GM21619 (cell line): Measurements from ENCODE around the gene NCOR1.
A peak's percentile ranks its signal among the peaks of the same experiment; 100 is the strongest.
"Not testable (repeated sequence)": the region's sequence is repeated elsewhere in the genome, so short reads cannot be mapped to it uniquely, and the experiment has no call there.

Source experiments
- ATAC-seq: cut with Tn5 transposase; IDR thresholded peaks from one replicate; pipeline ENCODE4 v1.9.1; 2021; ENCODE audit not compliant: unreplicated experiment

NCOR1 gene

DNA sequence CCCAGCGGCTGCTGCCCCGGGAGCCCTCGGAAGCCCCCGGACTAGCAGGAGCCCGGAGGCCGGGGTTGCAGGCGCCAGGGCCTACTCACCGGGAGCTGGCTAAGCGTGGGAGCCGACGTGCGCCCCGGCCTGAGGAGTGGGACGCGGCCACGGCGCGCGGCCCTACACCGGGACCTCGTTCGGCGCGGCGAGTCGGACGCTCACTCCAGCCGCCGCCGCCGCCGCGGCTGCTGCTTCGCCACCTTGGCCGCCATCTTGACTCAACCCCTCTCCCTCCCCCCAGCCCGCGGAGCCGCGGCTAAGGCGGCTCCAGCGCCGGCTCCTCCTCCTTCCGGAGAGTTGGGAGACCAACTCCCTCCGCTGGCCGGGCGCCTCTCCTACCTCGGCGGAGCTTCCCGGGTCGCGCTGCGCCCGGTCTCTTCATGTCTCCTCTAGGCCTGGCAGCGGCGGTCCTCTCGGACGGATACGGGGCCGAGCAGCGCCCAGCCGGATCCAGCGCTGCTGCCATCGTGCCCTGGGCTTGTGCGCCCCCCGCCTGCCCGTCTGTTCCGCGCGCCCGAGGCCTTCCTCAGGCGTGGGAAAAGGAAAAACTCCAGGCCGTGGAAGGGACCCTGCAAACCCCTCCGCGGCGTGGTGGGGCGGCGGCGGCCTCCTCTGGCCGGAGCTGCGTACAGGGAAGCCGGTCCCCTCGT, at the start of gene NCOR1:
Gene NCOR1, minus strand, starts transcription at position 262 of the 692 bp plus-strand sequence. CDS start 20,965 bp downstream, outside the sequence.
- ATAC-seq = peak; percentile 69

DNA sequence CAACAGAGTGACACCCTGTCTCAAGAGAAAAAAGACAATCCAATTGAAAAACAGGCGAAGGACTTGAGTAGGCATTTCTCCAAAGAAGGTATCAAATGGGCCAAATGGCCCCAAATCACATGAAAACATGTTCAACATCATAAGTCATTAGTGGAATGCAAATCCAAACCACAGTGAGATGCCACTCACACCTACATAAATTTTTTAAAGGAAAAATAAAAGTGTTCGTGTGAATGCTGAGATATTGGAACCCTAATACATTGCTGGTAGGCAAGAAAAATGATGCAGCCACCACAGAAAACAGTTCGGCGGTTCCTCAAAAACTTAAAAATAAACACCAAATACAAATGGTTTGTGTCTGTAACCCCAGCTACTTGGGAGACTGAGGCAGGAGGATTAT, 46.9 kb upstream of the NCOR1 start:
- ATAC-seq = no peak

DNA sequence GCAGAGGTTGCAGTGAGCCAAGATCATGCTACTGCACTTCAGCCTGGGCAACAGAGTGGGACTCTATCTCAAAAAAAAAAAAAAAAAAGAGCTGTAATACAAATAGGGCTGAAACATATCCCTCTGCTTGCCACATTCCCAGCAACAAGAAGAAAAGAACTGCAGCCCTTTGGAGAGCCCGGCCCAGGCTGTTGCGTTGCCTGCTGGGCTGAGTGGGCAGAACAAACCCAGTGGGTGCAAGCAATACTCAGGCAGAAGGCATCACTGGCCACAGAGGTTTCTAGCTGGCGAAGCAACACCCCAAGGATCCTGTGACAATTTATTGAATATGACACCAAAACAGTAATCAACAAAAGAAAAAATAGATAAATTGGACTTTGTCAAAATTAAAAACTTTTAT, 45.7 kb upstream of the NCOR1 start:
- no peak for ATAC-seq

DNA sequence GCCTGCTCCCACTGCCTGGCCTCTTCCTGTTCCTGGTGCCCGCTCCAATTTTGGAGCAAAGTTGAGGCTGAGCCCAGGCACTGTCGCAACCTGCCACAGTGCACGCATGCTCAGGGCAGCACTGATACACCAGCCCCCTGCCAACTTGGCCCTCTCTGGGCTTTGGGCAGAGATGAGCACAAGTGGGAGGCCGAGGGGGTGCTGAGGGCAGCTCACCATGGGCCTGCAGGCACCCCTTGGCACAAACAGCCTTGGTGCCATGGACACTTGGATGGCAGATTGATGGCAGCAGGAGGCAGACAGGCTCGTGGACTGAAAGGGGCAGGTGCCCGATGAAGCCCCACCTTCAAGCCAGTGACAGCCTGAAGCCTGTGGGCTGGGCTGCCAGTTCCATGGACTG, 44.6 kb upstream of the NCOR1 start:
- no peak for ATAC-seq

DNA sequence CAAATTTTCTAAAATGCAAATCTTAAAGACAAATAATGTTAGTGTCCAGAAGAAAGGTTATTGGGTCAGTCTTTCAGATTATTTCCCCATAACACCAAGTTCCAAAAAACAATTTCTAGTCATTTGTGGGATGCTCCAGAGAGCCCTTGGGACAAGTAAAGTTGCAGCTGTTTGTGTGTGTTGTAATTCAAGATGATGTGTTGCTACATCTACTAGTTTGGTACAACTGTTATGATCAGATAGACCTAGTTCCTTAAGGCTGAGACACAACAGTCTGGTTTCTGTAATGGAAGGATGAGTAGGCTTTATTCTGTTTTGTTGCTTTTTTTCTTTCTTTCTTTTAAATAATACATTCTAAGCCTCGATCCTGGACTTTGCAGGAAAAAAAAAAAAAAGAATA, 43.6 kb upstream of the NCOR1 start:
- no peak for ATAC-seq

DNA sequence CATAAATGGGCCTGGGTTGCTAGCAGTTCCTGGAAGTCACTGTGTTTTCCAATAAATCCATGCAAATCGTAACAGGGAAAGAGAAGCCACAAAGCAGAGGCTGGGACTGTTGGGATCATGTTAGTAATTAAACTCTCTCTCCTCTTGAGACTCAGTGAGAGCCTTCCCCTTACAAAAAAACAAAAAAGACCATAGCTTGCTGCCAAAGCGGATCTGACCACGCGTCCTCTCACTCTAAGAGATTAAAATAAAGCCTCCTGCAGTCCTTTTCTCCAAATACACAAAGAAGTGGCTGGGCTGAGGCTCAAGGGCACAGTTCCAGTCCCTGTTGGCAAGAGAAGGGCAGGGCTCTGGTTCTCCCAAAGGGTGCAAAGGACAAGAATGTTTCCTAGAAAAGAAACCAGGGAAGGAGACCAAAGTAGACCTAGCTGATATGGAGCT, 40.2 kb upstream of the NCOR1 start:
- ATAC-seq = no peak

DNA sequence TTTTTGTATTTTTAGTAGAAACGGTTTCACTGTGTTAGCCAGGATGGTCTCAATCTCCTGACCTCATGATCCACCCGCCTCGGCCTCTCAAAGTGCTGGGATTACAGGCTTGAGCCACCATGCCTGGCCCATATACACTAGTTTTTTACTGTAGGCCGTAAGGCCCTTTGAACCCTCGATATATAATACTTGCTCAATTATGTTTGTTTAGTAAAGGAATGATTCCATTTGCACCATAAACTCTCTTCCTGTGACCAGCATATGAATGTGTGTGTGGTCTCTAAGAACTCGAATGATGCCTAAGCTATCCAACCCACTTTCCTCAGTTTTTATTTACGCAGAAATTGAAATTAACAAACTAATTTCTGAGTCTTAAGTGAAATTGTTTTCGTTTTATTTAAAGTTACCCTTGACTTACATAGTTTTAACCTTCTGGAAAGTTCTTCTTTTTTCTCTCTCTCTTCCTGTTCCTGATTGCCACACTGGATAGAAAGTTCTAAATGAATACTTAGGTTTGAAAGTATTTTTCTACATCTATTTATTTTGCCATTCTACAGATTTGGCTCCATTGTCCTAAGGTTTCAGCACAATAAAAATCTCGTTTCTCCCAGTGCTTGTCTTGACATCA, 39.6 kb upstream of the NCOR1 start:
- ATAC-seq = no peak

DNA sequence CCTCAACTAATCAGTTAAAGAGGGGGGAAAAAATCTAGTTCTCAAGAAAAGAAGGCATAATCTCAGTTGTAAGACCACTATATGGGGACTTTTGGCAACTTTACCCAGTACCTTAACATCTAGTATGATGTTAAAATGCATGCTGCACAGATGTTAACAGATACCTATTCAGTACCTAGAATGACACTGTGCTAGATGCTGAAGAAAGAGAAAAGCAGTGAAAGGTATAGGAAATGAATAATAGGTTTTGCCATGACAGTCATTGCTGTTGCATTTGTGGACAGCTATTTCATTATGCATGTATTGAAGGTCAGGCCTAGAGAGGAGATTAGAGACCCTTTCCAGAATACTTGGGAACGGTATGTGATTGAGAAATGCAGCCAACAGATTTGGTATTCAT, 36.2 kb upstream of the NCOR1 start:
- ATAC-seq = no peak

DNA sequence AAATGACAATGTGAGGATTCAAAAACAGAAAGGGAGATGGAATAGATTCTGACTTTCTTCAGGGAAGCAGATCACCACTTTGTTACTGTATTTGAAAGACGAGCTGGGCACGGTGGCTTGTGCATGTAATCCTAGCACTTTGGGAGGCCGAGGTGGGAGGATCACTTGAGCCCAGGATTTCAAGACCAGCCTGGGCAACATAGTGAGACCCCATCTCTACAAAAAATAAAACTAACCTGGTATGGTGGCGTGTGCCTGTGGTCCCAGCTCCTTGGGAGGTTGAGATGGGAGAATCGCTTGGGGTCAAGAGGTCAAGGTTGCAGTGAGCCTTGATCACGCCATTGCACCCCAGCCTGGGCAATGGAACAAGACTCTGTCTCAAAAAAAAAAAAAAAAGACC, 35.7 kb upstream of the NCOR1 start:
- ATAC-seq = no peak

DNA sequence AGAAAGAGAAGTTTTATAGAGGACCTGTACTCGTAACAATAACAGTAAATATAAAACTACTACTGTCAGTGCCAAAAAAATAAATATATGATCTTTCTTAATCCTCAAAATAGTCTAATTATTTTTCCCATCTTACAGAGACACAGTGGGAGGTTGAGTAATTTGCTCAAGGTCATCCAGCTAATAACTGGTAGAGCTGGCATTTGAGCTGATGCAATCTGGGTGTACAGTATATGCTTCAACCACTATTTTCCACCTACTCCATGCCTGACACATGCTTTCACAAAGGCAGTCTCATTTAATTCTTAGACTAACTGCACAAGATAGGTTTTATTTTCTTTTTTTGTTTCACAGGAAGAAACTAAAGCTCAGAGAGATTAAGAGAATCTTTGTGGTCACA, 35.3 kb upstream of the NCOR1 start:
- ATAC-seq = no peak

DNA sequence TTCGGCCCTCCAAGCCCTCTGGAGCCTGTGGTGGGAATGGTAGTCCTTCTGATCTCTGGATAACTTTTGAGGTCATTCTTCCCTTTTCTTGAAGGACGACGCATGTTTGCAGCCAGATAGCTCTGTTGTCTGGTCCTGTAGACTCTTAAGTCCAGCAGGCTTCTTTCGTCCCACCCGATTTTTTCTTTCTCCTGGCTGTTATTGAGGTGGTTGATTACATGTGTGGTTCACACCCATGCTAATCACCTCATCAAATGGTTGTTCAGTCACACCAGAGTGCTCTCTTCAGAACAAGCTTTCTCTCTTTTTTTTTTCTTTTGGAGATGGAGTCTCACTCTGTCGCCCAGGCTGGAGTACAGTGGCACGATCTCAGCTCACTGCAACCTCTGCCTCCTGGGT, 32.3 kb upstream of the NCOR1 start:
- no peak for ATAC-seq

DNA sequence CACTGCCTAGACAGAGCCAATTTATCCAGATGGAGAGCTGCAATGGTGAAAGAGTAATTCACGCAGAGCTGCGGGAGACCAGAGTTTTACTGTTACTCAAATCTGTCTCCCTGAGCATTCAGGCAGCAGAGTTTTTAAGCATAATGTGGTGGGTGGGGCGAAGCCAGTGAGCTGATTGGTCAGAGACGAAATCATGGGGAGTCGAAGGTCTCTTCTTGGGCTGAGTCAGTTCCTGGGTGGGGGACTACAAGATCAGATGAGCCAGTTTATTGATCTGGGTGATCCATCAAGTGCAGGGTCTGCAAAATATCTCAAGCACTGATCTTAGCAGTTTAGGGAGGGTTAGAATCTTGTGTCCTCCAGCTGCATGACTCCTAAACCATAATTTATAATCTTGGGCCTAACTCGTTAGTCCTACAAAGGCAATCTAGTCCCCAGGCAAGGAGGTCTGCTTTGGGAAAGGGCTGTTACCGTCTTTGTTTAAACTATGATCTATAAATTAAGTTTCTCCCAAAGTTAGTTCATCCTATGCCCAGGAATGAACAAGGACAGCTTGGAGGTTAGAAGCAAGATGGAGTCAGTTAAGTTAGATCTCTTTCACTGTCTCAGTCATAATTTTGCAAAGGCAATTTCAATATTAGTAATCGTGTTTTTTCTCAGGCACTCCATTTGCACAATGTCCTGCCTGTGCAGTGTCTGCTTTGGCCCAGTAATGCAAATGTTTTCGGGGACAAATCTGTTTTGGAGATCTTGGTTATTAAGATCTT, 28.6 kb upstream of the NCOR1 start:
- ATAC-seq = no peak

DNA sequence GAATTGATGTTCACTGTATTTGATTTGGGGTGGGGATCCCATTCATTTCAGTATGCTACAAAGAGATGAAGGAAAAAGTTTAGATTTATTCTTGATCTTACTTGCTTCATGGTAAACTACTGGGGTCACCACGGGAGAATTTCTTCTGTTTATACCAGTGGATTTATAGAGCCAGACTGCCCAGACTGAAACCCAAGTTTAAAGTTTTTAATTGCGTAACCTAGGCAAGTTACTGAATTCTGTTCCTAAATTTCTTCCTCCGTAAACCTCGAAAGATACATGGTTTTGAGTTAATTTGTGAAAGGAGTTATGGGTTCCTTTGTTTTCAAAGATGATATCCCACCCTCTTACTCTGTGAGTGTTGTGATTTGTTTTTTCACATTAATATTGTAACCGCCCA, 28.1 kb upstream of the NCOR1 start:
- ATAC-seq = no peak

DNA sequence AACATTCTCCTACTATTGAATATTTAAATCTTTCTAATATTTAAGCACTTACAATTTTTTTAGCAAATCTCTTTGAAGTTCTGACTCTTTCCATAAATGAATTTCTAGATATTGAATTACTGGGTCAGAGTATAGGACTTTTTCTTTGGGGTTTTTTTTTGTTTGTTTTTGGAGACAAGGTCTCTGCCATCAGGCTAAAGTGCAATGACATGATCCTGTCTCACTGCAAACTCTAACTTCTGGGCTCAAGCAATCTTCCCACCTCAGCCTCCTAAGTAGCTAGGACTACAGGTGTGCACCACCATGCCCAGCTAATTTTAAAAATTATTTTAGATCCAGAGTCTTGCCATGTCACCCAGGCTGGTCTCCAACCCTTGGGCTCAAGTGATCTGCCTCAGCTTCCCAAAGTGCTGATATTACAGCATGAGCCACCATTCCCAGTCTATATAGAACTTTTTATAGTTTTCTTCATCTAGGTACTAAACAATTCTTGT, 26.6 kb upstream of the NCOR1 start:
- ATAC-seq = no peak

DNA sequence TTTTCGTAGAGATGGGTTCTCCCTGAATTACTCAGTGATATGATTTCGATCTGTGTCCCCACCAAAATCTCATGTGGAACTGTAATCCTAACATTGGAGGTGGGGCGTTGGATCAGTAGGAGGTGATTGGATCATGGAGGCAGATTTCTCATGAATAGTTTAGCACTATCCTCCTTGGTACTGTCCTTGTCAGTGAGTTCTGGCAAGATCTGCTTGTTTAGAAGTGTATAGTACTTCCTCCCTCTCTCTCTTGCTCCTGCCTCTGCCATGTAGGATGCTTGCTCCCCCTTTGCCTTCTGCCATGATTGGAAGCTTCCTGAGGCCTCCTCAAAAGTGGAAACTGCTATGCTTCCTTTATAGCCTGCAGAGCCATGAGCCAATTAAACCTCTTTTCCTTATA, 24.6 kb upstream of the NCOR1 start:
- ATAC-seq = no peak

DNA sequence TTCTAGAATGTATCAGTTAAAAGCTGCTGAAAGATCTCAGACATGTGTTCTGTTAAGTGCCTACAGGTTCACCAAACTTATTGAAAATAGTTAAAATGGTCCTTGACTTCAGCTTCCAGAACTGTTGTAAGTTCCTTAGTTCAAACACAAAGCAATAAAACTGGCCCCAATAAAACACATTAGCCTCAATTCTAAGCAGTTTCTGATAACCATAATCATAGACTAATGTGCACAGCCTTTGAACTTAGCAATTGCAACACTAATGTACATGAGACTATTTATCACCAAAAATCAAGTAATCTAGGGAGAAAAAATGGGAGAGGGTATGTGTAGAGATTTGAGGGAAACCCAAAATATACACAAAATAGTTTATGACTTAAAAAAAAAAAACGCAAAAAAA, 17.1 kb upstream of the NCOR1 start:
- no peak for ATAC-seq

DNA sequence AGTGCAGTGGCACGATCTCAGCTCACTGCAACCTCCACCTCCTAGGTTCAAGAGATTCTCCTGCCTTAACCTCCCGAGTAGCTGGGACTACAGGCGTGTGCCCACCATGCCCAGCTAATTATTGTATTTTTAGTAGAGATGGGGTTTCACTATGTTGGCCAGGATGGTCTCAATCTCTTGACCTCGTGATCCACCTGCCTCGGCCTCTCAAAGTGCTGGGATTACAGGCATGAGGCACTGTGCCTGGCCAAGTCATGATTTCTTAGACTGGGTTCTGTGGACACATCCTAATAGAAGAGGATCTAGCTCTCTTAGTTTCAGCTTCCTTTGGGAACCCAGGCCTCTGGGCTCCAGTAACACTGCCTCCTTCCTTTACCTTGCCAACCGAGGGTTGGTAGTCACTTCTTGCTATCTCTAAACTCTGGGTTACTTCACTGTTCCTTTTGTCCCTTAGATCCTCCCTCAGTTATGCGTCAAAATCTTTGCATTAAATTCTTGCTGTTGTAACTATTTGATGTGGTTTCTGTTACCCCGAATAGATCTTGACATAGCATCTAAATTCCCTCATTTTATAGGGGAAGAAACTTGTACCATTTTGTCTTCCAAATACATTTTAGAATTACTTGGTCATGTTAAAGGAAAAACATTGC, 14.7 kb upstream of the NCOR1 start:
- ATAC-seq = not testable (repeated sequence)

DNA sequence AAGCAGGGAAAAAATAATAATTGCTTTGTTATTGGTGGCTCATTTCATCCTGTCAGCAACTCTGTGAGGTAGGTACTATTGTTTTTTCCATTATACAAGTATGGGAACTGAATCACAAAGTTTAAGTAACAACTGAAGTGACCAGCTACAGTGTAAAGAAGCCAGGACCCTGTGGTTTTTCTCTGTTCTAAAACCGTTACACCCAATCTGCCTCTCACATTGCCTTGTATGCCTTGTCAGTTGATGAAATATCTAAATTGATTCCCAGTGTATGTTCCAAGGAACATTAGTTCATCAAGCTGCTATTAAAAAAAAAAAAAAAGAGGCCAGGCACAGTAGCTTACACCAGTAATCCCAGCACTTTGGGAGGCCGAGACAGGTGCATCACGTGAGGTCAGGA, 7.1 kb upstream of the NCOR1 start:
- ATAC-seq = no peak

DNA sequence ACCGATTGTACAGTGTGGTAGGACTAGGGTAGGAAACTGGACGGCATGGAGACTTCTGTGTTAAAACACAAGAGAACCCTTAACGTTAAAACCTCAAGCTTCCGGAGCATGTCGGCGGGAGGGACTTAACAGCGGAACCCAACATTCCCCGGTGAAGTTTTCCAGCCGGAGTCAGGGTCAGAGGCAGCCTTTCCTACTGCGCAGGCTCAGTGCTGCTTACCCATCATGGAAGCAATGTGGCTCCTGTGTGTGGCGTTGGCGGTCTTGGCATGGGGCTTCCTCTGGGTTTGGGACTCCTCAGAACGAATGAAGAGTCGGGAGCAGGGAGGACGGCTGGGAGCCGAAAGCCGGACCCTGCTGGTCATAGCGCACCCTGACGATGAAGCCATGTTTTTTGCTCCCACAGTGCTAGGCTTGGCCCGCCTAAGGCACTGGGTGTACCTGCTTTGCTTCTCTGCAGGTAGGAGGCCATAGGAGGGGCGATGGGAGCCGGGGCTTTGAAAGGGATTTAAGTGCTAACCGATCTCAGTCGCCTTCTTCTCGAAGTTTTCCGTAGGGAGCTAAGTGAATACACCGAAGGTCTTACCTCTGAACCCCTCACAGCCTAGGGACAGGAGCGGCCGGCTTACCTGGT, 1.8 kb upstream of the NCOR1 start, which contains the start of gene PIGL:
Gene PIGL, plus strand, starts transcription at position 209 of the 634 bp plus-strand sequence. Its CDS starts 17 bp downstream, at position 226.
- no peak for ATAC-seq

DNA sequence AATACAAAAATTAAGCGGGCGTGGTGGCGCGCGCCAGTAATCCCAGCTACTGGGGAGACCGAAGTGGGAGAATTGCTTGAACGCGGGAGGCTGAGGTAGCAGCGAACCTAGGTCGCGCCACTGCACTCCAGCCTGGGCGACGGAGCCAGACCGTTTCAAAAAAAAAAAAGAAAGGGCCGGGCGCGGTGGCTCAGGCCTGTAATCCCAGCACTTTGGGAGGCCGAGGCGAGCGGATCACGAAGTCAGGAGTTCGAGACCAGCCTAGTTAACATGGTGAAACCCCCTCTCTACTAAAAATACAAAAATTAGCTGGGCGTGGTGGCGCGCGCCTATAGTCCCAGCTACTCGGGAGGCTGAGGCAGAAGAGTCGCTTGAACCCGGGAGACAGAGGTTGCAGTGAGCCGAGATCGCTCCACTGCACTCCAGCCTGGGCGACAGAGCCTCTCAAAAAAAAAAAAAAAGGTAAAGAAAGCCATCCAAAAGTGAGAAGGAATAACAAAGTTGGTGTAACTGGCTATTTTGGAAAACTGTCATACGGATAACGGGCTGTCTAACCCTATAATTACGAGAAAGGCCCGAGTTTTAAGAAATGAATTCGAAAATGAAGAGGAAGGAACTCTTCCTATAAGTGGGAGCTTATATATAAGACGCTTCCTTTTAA, 1.1 kb upstream of the NCOR1 start:
- ATAC-seq = not testable (repeated sequence)
